HG03139 (cell line): ENCODE results near the gene SP1.
A peak's percentile ranks its signal among the peaks of the same experiment; 100 is the strongest.
"Not testable (repeated sequence)": the region's sequence is repeated elsewhere in the genome, so short reads cannot be mapped to it uniquely, and the experiment has no call there.

Experiments used
- ATAC-seq: cut with Tn5 transposase; IDR thresholded peaks from one replicate; pipeline ENCODE4 v1.9.1; 2021; ENCODE audit not compliant: unreplicated experiment

The SP1 gene

GRCh38 chr12:53358836-53359419, 21.0 kb upstream of the SP1 start:
- no peak for ATAC-seq

GRCh38 chr12:53361638-53362037, 18.3 kb upstream of the SP1 start:
- not testable (repeated sequence) for ATAC-seq

- no peak for ATAC-seq
Measured at GRCh38 chr12:53365245-53365904, 14.6 kb upstream of the SP1 start.

DNA sequence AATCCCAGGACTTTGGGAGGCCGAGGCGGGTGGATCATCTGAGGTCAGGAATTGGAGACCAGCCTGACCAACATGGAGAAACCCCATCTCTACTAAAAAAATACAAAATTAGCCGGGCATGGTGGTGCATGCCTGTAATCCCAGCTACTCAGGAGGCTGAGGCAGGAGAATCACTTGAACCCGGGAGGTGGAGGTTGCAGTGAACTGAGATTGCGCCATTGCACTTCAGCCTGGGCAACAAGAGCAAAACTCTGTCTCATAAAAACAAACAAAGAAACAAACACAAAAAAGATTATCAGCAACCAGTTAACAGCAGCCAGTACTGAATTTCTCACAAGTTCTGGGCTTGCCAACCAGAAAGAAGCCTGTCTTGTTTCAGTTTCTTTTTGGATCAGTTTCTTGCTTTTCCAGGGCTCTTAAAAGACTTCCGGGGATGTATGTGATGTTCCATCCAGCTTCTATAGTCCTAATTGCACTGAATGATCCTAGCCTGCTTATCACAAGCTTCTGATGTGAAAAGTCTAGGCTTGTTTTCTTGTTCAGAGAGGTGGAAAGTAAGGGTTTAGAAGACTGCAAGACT, 6.3 kb upstream of the SP1 start:
- not testable (repeated sequence) for ATAC-seq

- ATAC-seq = not testable (repeated sequence)
Measured at GRCh38 chr12:53374277-53374676, 5.7 kb upstream of the SP1 start.

GRCh38 chr12:53376747-53377146, 3.2 kb upstream of the SP1 start:
- no peak for ATAC-seq

GRCh38 chr12:53378222-53378621, 1.8 kb upstream of the SP1 start:
- no peak for ATAC-seq

DNA sequence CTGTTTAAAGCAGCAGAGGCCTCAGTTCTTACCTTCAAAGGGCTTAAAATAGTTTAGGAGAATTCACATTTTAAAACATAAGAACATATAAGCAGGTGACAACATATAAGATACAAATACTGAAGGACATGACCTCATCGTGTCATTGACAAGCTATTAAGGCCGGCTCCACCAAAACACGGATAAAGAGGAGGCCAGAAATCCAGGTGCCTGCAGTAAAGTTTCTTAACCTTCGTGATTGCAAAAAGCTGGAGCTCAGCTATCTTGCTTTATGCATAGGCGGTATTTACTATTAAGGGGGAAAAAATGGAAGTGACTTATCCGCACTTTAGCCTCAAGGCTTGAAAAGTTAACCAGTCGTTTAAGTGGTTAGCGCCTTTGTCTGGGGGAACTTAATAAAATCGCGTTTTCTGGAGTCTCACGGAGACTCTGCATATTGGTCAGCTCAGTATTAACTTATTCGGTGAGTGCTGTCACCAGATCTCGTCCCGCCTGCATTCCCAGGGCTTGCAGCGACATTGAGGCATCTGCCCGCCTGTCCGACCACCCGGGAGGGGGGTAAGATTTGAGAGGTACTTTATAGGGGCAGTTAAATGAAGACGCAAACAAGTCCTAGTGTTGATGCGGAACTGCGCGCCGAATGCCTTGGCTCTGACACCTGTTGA, 1.1 kb upstream of the SP1 start:
- ATAC-seq = no peak

GRCh38 chr12:53379389-53380103, 430 bp upstream of the SP1 start:
- peak; percentile 60 for ATAC-seq

GRCh38 chr12:53380794-53381730, 1.1 kb downstream of the SP1 start:
- ATAC-seq = no peak

DNA sequence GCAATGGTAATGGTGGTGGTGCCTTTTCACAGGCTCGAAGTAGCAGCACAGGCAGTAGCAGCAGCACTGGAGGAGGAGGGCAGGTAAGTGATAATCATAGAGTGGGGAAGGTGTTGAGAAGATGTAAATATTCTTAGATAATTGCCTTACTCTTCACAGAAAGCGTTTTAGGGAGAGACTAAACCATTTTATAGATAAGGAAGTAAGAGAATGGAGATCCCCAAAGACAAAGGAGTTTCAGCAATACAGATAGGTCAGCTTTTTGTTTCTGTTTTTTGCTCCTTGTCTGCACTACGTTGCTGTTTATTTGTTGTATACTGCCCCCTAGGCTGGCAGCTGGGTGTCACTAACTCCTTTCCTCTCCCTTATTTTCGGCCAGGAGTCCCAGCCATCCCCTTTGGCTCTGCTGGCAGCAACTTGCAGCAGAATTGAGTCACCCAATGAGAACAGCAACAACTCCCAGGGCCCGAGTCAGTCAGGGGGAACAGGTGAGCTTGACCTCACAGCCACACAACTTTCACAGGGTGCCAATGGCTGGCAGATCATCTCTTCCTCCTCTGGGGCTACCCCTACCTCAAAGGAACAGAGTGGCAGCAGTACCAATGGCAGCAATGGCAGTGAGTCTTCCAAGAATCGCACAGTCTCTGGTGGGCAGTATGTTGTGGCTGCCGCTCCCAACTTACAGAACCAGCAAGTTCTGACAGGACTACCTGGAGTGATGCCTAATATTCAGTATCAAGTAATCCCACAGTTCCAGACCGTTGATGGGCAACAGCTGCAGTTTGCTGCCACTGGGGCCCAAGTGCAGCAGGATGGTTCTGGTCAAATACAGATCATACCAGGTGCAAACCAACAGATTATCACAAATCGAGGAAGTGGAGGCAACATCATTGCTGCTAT, 2.0 kb downstream of the SP1 start:
- no peak for ATAC-seq

- no peak for ATAC-seq
Measured at GRCh38 chr12:53383258-53383657, 3.3 kb downstream of the SP1 start.

DNA sequence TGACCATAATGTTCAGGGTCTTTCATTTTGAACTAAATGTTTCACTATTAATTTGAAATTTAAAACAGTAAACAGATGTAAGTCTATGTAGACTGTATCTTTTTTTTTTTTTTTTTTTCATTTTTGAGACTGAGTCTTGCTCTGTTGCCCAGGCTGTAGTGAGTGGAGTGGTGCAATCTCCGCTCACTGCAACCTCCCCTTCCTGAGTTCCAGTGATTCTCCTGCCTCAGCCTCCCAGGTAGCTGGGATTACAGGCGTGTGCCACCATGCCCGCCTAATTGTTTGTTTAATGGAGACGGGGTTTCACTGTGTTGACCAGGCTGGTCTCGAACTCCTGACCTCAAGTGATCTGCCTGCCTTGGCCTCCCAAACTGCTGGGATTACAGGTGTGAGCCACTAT, 6.4 kb downstream of the SP1 start:
- not testable (repeated sequence) for ATAC-seq

GRCh38 chr12:53388932-53389331, 9.0 kb downstream of the SP1 start:
- no peak for ATAC-seq

DNA sequence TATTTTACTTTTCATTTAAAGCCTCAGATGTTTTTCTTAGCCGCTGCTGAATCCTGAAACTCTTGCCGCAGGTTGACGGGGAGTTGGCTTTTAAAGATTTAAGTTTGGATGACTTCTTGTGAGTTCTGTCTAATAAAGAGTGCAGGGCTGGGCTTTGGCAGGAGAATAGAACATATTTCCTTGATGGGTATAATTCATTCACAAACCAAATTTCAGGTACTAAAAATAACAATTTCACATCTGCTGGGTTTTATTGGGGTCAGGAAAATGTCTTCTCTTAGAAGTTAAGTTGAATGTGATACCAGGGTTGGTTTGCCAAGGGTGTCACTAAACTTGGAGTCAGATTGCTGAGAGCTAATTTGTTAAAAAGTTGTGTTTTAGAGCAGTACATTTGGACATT, 9.7 kb downstream of the SP1 start:
- ATAC-seq = no peak

- ATAC-seq = no peak
Measured at GRCh38 chr12:53391724-53392123, 11.7 kb downstream of the SP1 start.

GRCh38 chr12:53399896-53400295, 19.9 kb downstream of the SP1 start:
- no peak for ATAC-seq

DNA sequence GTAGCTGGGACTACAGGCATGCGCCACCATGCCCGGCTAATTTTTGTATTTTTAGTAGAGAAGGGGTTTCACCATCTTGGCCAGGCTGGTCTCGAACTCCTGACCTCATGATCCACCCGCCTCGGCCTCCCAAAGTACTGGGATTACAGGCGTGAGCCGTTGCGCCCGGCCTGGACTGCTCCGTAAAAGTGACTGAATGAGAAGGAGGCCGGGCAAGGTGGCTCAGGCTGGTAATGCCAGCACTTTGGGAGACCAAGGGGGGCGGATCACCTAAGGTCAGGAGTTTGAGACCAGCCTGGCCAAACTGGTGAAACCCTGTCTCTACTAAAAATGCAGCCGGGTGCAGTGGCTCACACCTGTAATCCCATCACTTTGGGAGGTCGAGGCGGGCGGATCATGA, 22.4 kb downstream of the SP1 start:
- ATAC-seq = not testable (repeated sequence)

DNA sequence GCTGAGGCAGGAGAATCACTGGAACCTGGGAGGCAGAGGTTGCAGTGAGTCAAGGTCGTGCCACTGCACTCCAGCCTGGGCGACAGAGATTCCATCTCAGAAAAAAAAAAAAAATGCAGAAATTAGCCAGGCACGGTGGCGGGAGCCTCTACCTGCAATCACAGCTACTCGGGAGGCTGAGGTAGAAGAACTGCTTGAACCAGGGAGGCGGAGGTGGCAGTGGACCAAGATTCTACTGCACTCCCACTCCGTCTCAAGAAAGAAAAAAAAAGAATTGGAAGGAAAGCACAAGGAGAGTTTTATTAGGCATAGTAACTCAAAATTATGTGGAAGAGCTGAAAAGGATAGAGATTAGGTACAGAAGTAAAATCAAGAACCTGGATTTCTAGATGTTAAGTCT, 22.9 kb downstream of the SP1 start:
- ATAC-seq = no peak
